ENCODE measurements around the gene C18orf63.

DNA sequence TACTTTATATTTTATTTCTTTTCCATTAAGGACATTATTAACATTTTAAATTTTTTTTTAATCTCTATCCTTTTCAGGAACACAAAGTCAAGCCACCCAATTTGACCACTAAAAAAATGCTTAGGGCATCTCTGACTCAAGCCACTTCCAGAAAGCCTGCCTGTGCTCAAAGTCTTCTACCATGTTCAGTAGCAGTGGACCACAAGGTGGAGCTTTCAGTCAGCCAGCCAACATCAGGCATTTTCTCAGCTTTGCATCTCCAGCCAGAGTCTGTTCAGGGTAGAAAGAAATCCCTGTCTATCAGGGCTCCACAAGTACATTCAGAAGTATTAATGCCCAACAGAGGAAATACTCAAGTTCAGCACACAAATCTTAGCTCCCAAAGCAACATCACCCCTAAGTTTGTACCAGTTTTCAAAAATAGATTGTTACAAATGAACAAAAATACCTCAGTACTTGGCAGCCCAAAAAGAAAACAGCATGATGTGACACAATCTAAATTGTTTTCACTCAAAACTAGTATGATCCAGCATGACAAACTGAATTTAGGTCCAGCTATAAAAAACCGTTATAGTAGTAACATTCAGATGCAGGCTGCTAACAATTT, 37.6 kb downstream of the C18orf63 start:
- no peak for TF ChIP-seq POLR2AphosphoS5 (IDR thresholded peaks at IDR 0.05; ENCODE audit: borderline replicate concordance, low read depth, low read length)
- TF ChIP-seq EZH2 (IDR thresholded peaks at IDR 0.05), result no peak
- TF ChIP-seq FOXP2 (optimal IDR thresholded peaks at IDR 0.05; ENCODE audit: control extremely low read depth, extremely low read length, insufficient read depth), result no peak

All from SK-N-MC (cell line).